Measurements from ENCODE around the gene GPC5.

GPC5 gene

GRCh38 chr13:91540158-91540736, 141.8 kb downstream of the GPC5 start:
- no peak for DNase-seq (ENCODE audit: low read depth)

DNA sequence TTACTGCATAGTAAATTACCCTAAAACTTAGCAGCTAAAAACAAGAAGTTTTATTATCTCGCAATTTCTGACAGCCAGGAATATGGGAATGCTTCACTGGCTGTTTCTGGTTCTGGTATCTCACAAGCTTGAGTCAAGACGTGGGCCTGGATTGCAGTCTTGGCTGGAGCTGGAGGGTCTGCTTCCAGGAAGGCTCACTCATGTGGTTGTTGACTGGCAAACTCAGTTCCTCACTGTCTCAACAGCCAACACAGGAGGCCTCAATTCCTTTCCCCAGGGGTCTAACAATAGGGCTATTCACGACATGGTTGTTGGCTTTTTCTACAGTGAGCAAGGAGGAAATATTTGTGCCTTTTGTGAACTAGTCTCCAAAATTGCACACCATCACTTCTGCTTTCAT, 146.3 kb downstream of the GPC5 start:
- no peak for DNase-seq (ENCODE audit: low read depth)

- DNase-seq (ENCODE audit: low read depth), result peak; percentile 1
Measured at GRCh38 chr13:91546900-91547299, 148.5 kb downstream of the GPC5 start.

DNA sequence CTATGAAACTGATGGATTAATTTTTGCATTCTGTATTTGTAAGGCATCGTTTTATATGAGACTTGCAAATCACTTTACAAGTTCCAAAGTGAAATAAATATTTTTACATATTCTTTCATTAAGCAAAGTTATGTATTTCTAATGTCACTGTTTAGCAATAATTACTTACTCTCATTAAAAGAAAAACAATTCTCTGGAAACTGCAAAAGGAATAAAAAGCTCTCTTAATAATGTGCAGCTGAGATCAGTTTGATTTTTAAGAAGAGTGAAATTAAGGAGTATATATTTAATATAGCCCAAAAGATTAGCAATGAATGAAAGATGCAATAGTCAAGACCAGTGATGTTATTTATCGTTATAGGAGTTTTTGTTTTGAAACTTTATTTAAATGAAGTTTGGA, 155.2 kb downstream of the GPC5 start:
- DNase-seq (ENCODE audit: low read depth), result no peak

DNA sequence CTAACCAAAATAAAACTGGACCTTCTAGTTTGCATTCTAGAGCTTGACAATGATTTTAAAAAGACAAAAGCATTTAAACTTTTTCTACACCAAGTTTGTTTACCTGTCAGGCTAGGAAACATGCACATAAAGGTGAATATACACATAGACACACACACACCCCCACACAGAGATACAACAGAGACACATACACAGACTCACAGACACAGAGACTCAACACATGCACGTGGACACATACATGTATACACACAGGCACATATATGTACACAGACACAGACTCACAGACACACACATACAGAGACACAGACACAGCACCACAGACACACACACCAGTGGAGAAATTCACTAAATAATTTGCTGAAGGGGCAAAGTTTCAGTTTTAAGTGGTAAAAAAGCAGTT, 155.7 kb downstream of the GPC5 start:
- no peak for DNase-seq (ENCODE audit: low read depth)

- no peak for DNase-seq (ENCODE audit: low read depth)
Measured at GRCh38 chr13:91557328-91558090, 159.1 kb downstream of the GPC5 start.

DNA sequence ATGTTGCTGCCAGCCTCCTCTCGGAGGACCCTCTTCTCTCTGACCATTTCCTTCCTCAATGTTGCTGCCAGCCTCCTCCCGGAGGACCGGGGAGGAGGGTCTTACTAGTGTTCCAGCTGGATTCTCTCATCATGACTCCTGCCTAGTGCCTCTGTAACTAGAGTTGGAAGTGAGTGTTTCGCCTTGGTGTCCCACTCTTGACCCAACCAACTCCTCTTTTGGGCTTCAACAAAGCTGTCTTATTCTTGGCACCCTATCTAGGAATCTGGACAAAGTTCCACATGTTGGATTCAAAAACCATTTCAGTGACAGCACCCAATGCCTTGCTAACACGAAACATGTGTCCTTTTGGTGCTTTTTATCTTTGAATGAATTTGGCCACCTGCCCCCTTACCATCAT, 165.4 kb downstream of the GPC5 start:
- no peak for DNase-seq (ENCODE audit: low read depth)

DNA sequence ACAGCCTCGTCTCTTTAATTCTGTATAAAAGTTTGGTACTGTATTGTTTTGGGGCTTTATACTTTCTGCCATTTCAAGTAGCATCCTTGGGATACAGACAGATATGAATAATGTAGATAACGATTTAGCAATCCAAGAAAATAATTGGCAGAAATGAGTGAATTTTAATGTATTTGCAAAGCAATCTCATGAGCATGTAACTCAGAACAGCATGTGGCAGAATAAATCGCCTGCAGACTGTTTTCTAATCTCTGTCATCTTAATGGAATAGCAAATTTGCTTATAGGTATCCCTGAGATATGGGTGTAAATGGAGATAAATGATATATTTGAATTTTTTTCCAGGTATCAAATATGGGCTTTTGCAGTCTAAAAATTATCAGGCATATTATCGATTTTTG, 166.0 kb downstream of the GPC5 start:
- DNase-seq (ENCODE audit: low read depth), result no peak

GRCh38 chr13:91565296-91565695, 166.9 kb downstream of the GPC5 start:
- DNase-seq (ENCODE audit: low read depth), result no peak

GRCh38 chr13:91567485-91568207, 169.2 kb downstream of the GPC5 start:
- no peak for DNase-seq (ENCODE audit: low read depth)

- no peak for DNase-seq (ENCODE audit: low read depth)
Measured at GRCh38 chr13:91571681-91572080, 173.3 kb downstream of the GPC5 start.

GRCh38 chr13:91572439-91572838, 174.0 kb downstream of the GPC5 start:
- DNase-seq (ENCODE audit: low read depth), result no peak

DNA sequence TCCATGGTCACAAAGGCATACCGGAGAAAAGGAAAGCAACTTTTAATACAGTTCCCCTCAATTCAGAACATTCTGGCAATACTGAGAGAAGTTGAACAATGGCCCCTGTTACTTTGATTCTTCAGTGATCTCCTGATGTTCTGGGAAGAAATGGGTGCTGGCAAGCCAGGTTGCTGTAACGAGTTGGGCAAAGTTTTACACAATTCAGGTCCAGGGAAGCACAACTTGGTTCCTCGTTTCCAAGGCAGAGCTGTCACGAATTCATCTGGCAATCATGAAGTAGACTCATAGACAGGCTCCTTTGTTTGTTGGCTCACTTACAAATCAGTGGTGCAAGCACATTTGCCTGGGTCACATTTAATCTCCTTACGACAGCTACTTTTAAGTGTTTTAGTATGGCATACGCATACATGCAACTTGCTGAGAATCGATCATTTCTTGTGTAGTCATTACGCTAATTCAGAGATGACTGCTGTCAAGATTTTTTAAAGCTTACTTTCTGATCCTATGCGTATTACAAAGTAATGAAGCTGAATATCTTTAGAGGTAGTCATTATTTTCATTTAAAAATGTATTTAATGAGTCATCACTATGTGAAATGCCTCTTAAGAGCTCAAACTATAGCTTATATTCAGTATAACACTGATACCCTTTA, 174.7 kb downstream of the GPC5 start:
- peak; percentile 37 for DNase-seq (ENCODE audit: low read depth)

DNA sequence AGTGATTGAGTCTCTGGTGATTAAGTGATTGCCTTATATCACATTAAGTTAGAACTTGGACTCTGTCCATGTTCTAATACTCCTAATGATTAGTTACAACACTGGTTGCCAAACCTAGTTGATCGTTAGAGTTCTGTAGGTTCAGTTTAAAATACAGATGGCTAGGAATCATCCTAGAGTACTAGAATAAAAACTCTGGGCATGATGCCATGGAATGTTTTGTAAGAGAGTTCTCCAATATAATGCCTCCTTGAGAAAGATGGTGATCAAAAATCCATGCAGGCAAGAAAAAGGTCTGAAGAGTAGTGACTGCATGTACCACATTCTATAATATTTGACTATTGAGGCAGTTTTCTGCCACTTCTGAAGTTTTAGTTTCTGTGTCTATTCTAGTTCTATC, 176.3 kb downstream of the GPC5 start:
- DNase-seq (ENCODE audit: low read depth), result no peak

DNA sequence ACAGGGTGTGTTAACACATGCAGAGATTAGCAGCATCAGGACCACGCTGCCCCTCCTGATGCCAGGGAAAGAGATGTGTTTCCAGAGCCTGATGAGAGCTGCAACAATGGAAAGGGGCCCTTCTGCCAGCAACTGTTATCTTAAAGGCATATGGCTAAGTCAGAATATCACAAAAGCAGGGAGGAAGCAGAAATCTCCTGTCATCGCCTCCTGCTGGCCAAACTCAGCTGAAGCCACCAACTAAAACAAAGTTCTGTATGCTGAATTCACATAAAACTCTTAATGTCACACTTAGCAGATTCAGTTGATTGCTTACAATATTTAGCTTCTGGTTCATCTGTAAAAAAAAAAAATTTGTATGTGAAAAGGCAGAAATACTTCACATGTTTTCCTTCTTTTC, 178.2 kb downstream of the GPC5 start:
- no peak for DNase-seq (ENCODE audit: low read depth)

DNA sequence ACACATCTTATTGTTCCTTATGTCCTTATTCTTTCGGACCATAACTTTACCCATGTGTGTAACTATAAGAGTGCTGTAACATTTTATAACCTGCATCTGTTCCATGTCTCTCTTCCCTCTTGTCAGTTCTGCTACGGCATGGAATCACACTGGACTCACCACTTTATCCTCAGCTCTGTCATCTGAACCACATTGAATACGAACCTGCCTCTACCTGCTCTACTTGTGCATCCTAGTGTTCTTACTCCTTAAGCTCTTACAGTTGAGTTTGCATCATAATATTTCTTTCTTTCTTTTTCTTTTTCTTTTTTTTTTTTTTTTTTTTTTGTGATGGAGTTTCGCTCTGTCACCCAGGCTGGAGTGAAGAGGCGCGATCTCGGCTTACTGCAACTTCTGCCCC, 180.9 kb downstream of the GPC5 start:
- DNase-seq (ENCODE audit: low read depth), result no peak

DNA sequence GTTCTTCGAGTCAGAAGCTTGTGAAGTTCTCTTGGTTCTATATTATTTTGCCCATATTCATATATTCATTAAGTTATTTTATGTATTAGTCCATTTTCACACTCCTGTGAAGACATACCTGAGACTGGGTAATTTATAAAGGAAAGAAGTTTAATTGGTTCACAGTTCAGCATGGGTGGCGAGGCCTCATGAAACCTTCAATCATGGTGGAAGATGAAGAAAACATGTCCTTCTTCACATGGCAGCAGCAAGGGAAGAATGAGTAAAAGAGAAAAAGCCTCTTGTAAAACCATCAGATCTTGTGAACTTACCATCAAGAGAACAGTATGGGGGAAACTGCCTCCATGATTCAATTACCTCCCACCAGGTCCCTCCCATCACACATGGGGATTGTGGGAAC, 182.3 kb downstream of the GPC5 start:
- no peak for DNase-seq (ENCODE audit: low read depth)

GRCh38 chr13:91586609-91587008, 188.2 kb downstream of the GPC5 start:
- no peak for DNase-seq (ENCODE audit: low read depth)

DNA sequence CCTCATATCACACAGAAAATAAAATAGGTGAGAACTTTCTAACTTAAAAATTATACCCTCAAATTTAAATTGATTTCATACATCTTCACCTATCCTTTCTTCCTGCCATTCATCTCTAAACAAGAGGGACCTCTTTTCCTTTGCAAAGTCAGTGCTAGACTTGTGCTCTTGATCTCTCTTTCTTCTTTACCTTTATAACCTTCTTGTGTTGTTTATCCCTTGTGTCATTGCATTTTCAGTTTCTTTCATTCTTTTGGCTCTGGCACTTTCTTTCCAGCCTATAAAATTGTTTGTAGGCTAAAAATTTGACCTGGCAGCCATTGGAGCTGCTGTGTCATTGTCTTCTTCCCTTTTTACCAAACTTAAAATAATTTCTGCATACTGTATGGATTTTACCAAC, 190.1 kb downstream of the GPC5 start:
- no peak for DNase-seq (ENCODE audit: low read depth)

GRCh38 chr13:91592056-91593014, 193.9 kb downstream of the GPC5 start:
- DNase-seq (ENCODE audit: low read depth), result no peak

DNA sequence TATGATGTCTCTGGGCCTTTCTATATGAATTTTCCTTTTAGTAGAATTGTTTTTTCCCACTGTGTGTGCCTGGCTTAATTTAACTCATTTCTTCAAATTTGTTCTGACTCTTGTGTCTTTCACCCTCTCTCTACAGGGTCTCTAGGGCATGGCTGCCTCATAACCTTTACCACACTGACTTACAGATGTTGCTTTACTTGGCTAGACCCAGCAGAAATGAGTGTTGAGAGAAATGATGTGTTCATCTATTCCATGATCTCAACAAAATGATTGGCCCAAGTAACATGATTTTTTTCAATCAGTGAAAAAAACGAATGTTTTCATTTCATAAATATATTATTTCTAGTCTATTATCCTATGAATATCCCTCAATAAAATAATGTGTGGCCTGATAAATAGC, 195.0 kb downstream of the GPC5 start:
- DNase-seq (ENCODE audit: low read depth), result no peak

GRCh38 chr13:91594061-91594460, 195.6 kb downstream of the GPC5 start:
- no peak for DNase-seq (ENCODE audit: low read depth)

All from HS-5 (cell line).